ENCODE results near the gene TK1. TPM values are rescaled to one million over a fixed set of nuclear protein-coding genes. Genes with fewer than 3 reads are reported as not detected.
"Not testable (repeated sequence)": the region's sequence is repeated elsewhere in the genome, so short reads cannot be mapped to it uniquely, and the experiment has no call there.

The TK1 gene, protein sequence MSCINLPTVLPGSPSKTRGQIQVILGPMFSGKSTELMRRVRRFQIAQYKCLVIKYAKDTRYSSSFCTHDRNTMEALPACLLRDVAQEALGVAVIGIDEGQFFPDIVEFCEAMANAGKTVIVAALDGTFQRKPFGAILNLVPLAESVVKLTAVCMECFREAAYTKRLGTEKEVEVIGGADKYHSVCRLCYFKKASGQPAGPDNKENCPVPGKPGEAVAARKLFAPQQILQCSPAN
- 3.6 and 4.5 TPM in 2 replicates for total RNA-seq
- 2.1 TPM for polyA plus RNA-seq (2012)

DNA sequence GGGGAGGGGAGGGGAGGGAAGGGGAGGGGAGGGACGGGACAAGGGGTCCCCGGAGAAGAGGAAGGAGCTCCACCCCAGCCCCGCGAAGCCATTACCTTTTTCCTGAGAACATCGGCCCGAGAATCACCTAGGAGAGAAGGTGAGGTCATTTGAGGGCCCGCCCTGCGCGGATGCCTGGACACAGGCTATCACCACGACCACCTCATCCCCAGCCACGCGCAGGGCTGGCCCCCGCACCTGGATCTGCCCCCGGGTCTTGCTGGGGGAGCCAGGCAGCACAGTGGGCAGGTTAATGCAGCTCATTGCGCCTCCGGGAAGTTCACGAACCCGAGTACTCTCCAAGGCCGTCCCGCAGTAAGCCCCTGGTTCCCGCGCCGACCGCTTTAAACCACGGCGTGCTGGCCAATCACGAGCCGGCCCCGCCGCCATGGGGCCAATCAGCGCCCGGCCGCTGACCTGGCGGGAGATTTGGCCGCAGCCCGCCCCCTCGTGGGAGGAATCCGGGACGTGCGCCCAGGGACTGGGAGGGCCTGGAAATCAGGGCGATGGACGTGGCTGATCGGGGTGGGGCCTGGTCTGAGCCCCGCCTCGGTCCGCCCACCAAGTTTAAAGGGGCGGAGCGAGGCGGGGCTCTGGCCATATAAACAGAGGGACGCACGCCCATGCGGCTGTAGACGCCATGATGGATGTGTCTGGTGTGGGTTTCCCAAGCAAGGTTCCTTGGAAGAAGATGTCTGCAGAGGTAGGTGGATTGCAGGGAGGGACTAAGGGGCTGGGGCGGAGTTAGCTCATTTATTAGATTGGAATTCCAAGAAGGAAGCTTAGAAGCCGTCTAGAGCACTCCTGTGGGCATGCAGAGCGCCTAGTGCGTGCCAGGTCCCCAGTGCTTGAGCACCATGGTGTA lies at the start of gene TK1, which contains the start of gene AFMID:
Gene TK1, minus strand, starts transcription at position 361 of the 904 bp plus-strand sequence. Its CDS starts 58 bp downstream, at position 303.
Gene AFMID, plus strand, starts transcription at position 671 of the 904 bp plus-strand sequence. Its CDS starts 9 bp downstream, at position 680.
- peak; percentile 96 for DNase-seq (ENCODE audit: low read depth)

DNA sequence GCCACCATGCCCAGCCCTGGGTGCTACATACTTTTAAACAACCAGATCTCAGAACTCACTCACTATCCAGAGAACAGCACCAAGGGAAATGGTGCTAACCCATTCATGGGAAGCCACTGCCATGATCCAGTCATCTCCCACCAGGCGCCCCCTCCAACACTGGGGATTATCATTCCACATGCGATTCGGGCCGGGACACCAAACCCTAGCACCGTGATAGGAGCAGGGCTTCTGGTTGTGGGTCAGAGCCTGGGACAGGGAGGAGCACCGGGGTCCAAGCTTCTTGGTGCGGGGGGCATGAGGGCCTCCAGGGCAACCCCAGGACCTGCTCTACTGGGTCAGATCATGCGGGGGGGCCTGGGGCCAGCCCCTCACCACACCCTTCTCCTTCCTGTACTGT lies 49.0 kb upstream of the TK1 start:
- no peak for DNase-seq (ENCODE audit: low read depth)

DNA sequence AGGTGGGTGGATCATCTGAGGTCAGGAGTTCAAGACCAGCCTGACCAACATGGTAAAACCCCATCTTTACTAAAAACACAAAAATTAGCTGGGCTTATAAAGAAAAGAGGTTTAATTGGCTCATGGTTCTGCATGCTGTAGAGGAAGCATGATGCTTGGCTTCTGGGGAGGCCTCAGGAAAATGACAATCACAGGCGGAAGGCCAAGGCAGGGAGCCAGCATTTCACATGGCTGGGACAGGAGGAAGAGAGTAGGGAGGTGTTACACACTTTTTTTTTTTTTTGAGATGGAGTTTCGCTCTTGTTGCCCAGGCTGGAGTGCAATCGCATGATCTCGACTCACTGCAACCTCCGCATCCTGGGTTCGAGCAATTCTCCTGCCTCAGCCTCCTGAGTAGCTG lies 48.2 kb upstream of the TK1 start:
- DNase-seq (ENCODE audit: low read depth), result not testable (repeated sequence)

DNA sequence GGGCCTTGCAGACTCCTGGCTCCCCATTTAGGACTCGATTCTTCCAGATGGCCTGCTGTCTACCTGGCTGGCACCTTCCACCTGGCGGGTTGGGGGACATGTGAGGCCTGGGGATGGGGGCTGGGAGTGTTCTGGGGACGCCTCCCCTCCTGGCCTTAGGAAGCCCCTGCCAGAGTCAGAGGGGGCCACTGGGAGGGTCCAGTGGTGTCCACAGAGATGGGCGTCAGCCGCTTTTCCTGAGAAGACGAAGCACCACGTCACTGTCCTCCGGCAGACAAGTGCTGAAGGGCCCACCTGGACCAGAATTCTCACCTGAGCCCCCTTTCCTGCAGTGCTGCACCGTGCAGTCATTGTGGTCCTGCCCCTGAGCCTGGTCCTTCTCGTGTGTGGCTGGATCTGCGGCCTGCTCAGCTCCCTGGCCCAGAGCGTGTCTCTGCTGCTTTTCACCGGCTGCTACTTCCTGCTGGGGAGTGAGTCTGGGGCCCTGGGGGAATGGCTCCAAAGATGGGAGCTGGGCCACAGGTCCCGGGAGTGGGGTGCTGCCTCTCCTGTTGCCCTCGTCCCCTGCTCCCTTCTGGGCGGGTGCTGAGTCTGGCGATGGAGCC lies 47.5 kb upstream of the TK1 start:
- DNase-seq (ENCODE audit: low read depth), result no peak

DNA sequence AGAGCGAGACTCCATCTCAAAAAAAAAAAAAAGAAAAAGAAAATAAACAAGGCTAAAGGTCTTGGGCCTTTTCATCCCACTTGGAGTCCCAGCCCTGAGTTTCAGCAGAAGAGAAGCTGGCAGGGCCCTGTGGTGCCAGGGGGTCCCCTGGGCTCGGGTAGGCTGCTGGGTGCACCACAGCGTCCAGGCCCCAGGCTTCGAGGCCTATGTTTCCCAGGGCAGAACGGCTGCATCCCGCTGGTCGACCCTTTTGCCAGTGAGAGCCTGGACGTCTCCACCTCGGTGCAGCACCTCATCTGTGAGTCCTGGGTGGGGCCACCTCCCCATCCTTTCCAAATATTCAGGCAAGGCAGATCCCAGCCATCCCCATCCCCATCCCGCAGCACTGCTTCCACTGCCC lies 46.8 kb upstream of the TK1 start:
- no peak for DNase-seq (ENCODE audit: low read depth)

DNA sequence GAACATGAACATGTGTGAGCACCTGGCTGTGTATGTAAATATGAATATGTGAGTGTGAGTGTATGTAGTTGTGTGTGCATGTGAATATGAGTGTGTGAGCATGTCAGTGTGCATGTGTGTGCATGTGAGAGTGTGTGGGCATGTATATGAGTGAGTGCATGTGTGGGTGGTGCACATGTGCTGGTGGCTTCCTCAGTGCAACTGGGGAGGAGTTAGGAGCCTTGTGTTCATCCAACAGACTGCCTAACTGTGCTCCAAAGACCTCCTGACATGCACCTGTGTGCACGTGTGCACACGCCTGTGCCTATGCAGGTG lies 46.0 kb upstream of the TK1 start:
- DNase-seq (ENCODE audit: low read depth), result no peak

DNA sequence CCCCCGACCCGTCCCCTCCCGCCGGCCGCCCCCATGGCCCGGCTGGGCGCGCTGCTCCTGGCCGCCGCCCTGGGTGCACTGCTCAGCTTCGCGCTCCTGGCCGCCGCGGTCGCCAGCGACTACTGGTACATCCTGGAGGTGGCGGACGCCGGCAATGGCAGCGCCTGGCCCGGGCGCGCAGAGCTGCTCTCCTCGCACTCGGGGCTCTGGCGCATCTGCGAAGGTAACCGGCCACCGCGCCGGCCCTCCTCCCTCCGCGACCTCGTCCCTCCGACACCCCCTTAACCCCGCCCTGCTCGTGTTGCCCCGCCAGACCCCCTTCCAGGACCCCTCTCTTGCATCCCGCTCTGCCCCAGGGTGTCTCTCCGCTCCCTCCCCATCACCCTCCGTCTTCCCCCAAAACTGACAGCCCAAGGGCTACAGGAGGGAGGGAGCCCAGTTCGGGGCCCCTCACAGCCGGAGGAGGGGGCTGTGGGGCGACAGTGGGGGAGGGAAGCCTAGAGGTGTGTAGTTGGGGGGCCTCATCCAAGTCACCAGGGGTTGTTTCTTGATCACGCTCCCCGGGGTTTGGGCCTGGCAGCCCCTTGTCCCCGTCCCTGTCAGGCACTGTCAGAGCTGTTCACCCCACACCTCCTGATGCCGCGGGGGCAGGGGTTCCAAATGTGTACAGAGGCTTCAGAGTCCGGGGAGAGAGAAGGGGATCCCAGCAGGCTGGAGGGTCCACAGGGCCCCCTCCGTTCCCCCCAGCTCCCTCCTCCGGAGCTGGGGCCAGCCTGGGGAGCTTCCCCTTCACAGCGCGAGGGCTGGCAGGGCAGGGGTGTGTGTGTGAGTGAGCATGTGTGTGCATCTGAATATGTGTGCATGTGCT lies 45.4 kb upstream of the TK1 start:
- DNase-seq (ENCODE audit: low read depth), result no peak

DNA sequence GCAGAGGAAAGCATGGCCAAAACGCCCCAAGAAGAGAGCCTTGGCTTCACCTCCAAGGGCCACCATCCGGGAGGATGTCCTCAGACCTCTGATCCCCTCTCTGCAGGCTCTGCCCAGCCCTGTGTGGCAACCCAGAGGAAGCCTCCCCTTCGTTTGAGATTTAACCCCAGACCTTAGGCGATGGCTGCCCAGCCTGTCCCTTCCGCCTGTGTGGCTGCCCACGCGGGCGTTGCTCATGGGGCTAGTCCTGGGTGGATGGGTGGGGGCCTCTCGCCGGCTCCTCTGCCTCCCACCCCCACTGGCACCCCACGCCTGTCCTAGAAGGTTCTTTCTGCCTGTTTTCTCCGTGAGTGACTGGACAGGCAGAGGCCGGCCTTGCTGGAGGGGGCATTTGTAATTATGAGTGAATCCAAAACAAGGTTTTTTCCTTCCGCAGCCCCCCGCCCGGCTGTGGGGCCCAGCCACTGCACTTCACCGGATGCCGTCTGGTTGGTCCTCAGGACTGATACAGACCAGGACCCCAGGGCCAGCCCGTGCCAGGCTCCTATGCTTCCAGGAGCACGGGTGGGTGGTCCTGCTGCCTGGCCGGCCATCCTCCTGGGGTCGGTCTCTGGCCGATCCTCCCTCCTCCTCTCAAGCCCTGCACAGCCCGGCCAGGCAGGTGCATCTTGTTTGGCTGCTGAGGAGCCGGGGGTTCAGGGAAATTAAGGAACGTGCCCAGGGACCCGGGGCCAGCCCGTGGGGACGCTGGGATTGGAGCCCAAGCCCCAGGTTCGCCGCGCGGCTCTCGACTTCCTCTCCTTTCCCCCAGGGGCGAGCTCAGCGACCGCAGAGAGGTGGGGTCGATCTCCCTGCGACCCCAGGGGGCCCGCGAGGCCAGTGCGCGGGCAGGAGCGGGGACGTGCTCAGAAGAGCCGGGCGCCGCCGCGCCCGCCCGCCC lies 44.4 kb upstream of the TK1 start, which contains the start of gene TMEM235:
Gene TMEM235, plus strand, starts transcription at position 636 of the 940 bp plus-strand sequence. CDS start 393 bp downstream, outside the sequence.
- DNase-seq (ENCODE audit: low read depth), result no peak

DNA sequence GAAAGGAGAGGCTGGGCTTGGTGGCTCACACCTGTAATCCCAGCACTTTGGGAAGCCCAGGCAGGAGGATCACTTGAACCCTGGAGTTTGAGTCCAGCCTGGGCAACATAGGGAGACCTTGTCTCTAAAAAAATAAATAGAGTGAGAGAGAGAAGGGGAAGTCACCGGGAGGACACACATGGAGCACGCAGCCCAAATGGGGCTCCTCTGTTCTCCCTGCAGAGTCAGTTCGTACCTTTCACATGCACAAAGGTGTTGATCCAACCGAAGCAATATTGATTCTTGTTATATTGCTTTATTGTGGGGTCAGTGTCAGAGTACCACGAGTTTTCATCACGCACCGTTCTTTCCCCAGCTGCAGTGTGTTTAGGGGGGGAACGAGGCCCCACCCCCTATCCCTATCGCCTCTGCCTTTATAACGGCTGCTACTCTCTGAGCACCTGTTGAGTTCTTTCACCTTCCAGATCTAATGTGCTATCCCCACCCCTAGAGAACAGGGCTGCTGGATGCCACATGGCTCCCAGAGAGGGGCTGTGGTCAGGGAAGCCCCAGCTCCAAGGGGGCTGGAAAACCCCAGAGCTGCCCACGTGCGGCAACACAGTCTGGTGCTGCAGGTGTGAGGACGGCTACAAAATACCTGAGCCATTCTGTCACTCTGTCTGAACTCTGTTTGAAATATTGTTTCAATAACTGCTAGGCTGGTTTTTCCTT lies 43.6 kb upstream of the TK1 start:
- no peak for DNase-seq (ENCODE audit: low read depth)

DNA sequence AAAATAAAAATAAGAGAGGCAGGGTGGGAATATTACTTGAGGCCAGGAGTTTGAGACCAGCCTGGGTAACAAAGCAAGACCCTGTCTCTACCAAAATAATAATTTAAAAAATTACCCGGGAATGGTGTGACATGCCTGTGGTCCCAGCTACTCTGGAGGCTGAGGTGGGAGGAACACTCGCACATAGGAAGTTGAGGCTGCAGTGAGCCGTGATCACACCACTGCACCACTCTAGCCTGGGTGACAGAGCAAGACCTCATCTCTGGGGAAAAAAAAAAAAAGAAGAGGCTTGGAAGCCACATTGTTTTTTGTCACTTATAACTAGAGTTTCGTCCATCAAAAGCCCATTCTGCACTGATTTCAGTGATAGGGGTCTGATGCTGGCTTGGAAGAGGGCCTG lies 41.3 kb upstream of the TK1 start:
- no peak for DNase-seq (ENCODE audit: low read depth)

DNA sequence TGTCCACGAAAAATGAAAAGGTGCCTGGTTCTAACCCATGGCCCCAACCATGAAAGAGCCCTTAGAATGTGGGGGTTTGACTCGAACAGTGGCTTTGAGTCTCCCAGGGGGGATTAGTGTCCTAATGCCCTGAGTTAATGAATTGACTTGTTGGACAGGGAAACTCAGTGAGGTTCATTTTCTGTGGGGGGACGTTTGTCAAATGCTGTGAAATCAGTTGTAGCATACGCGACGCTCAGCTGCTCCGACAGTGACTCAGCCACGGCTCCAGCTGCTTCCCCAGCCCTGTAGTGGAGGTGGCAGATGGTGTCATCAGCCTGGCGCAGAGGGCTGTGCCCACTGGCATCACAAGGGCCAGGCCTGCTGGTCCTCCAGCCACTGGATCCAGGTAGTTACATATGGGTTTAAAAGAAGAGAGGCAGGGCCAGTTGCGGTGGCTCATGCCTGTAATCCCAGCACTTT lies 40.6 kb upstream of the TK1 start:
- DNase-seq (ENCODE audit: low read depth), result peak; percentile 90

DNA sequence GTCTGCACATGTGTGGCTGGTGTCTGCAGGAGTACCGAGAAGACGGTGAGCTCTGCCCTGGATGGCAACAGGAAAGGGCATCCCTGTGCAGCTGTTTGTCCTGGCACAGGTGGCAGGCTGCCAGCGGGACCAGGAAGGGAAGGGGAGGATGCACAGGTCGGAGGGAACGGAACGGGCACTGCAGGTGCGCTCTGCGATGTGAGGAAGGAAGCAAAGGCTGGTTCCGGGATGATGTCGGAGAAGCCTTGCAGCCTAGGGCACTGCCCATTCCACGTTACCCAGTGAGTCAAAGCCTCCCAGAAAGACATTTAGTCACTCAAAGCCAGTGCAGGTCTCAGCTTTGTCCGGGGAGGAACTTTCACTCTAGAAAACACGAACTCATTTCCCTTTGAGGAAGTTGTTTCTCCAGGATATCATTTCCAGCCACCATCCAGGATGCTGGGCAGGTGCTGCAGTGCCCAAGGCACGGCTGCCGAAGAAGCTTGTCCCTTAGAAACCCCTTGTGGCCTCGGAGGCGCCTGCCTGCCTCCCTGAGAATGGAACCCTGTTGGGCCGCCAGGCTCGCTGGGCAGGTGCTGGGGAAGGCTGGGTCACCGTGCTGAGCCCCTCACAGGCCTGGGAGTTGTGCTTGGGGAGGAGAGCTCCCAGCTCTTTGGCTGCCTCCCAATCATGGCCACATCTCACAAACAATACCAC lies 40.1 kb upstream of the TK1 start:
- DNase-seq (ENCODE audit: low read depth), result peak; percentile 63

DNA sequence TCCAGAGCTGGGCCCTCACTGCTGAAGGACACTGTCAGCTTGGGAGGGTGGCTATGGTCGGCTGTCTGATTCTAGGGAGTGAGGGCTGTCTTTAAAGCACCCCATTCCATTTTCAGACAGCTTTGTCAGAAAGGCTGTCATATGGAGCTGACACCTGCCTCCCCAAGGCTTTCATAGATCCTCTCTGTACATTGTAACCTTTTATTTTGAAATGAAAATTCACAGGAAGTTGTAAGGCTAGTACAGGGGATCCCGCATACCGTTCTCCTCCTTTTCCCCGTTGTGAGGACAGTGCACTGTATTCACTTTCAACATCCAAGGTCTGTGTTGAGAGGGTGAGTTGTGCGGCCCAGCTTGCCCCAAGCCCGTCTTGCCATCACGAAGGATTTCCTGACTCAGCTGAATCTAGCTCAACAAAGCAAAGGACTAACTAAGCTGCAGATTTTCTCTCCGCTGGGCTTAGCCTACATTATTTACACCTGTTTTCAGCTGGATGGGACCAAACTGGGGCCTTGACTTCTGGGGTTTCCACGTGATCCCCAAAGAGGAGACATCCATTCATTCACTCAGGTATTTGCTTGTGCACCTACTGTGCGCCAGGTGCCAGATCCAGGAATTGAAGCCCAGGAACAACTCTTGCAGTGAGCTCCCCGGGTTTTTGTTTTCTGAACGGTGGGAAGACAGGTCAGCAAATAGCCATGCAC lies 39.4 kb upstream of the TK1 start:
- DNase-seq (ENCODE audit: low read depth), result no peak

DNA sequence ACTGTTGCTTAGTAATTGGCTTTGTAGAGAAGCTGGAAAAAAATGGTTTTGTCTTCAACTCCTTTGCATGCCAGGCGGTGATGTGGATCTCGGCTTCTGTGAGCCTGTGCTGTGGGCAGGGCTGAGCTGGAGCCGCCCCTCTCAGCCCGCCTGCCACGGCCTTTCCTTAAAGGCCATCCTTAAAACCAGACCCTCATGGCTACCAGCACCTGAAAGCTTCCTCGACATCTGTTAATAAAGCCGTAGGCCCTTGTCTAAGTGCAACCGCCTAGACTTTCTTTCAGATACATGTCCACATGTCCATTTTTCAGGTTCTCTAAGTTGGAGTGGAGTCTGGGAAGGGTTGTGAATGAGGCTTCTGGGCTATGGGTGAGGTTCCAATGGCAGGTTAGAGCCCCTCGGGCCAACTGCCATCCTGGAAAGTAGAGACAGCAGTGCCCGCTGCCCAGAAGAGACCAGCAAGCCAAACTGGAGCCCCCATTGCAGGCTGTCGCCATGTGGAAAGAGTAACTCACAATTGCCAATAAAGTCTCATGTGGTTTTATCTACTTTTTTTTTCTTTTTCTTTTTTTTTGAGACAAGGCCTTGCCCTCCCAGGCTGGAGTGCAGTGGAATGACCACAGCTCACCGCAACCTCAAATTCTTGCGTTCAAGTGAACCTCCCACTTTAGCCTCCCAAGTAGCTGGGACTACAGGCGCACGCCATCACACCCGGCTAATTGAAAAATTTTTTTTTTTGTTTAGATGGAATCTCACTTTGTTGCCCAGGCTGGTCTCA lies 38.4 kb upstream of the TK1 start:
- DNase-seq (ENCODE audit: low read depth), result no peak

DNA sequence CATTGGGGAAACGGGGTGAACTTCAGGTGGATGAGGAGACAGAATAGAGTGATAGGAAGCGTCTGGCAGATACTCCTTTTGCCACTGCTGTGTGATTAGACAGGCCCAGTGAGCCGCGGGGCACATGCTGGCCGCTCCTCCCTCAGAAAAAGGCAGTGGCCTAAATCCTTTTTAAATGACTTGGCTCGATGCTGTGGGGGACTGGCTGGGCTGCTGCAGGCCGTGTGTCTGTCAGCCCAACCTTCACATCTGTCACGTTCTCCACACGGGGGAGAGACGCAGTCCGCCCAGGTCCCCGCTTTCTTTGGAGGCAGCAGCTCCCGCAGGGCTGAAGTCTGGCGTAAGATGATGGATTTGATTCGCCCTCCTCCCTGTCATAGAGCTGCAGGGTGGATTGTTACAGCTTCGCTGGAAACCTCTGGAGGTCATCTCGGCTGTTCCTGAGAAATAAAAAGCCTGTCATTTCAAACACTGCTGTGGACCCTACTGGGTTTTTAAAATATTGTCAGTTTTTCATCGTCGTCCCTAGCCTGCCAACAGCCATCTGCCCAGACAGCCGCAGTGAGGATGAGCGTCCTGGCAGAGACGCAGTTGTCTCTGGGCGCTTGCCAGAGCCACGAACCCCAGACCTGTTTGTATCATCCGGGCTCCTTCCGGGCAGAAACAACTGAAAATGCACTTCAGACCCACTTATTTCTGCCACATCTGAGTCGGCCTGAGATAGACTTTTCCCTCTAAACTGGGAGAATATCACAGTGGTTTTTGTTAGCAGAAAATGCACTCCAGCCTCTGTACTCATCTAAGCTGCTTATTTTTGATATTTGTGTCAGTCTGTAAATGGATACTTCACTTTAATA lies 37.6 kb upstream of the TK1 start:
- DNase-seq (ENCODE audit: low read depth), result no peak

DNA sequence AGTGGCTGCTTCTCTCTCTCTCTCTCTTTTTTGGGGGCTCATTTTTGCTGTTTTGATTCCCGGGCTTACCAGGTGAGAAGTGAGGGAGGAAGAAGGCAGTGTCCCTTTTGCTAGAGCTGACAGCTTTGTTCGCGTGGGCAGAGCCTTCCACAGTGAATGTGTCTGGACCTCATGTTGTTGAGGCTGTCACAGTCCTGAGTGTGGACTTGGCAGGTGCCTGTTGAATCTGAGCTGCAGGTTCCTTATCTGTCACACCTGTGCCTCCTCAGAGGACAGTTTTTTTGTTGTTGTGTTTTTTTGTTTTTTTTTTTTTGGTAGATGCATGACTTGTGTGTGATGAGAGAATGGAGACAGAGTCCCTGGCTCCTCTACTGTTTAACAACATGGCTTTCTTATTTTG lies 36.9 kb upstream of the TK1 start:
- DNase-seq (ENCODE audit: low read depth), result no peak

Data from myocyte (in vitro differentiated cells).